ENCODE measurements around the gene MKRN2OS. TPM values are rescaled to one million over a fixed set of nuclear protein-coding genes. Genes with fewer than 3 reads are reported as not detected.

MKRN2OS gene, protein sequence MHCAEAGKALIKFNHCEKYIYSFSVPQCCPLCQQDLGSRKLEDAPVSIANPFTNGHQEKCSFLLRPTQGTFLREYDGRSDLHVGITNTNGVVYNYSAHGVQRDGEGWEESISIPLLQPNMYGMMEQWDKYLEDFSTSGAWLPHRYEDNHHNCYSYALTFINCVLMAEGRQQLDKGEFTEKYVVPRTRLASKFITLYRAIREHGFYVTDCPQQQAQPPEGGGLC
- 1 to 10 TPM in 1 of 2 donors, not detected in 1; 2.3 TPM for total RNA-seq

DNA sequence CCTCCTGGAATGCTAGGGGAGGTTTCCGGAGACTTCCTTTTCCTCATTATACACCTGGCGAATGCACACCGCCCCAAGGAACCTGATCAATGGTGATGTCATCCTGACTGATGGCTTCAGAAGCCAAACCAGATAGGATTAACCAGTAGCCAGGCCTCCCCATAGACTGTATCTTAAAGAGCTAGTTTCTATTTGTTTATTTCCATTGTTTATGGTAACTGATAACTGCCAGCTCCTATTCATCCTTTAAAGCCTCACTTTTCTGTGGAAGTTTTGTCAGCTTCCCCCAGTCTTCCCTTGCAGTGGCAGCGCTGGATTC is at the start of gene MKRN2OS:
Gene MKRN2OS (minus strand): TSS at position 27 of the 319 bp plus-strand sequence. CDS start 35 bp downstream, outside the sequence.
- DNase-seq: peak; percentile 80 to 90 (median 84)
- ATAC-seq: peak; percentile 99
- Histone ChIP-seq H3K27ac (peak within 1 kb of the TSS; percentile 36 to 85 (median 61)), H3K27me3 (no peaks in the 10 kb centered on the region), H3K4me1 (peaks cover 14% of the 10 kb centered on the region), H3K9me3 (no peaks in the 10 kb centered on the region), H3K36me3 (replicated peaks in 1 of 2; ENCODE audit: insufficient read depth in 1 of 2, low read depth in 2 of 2) (peaks cover 0 to 1% of the 10 kb centered on the region in 2 donors), H3K4me3 (peak within 1 kb of the TSS; percentile 32 to 40)
- intact Hi-C loops (cut with DNase I): no loop called here
- TF ChIP-seq, protein P1, sequence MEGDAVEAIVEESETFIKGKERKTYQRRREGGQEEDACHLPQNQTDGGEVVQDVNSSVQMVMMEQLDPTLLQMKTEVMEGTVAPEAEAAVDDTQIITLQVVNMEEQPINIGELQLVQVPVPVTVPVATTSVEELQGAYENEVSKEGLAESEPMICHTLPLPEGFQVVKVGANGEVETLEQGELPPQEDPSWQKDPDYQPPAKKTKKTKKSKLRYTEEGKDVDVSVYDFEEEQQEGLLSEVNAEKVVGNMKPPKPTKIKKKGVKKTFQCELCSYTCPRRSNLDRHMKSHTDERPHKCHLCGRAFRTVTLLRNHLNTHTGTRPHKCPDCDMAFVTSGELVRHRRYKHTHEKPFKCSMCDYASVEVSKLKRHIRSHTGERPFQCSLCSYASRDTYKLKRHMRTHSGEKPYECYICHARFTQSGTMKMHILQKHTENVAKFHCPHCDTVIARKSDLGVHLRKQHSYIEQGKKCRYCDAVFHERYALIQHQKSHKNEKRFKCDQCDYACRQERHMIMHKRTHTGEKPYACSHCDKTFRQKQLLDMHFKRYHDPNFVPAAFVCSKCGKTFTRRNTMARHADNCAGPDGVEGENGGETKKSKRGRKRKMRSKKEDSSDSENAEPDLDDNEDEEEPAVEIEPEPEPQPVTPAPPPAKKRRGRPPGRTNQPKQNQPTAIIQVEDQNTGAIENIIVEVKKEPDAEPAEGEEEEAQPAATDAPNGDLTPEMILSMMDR (IDR thresholded peaks at IDR 0.05): no peak
- TF ChIP-seq POLR2A (IDR thresholded peaks at IDR 0.05): peak in 1 of 3 donors; percentile 40
- WGBS, 2 donors: 14 to 19% methylated on average over 4 of the region's 4 CpGs

DNA sequence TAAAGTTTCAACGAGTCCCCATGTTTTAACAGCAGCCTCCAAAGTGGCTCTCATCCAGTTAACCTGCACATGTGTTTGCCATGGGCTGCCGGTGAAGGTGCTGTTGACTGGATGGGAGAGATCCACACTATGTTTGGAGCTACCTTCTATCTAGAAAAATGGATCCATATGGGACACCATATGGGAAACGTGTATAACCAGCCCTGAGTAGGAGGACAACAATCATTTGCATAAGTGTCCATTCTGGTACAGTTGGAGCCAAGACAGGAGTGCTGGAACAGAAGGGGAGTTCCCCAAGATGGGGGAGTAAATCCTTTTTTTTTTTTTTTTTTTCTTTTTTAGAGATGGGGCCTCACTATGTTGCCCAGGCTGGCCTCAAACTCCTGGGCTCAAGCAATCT is 48.2 kb upstream of the MKRN2OS start:
- DNase-seq: no peak
- H3K9me3 ChIP-seq: no peaks in the 10 kb centered on the region
- 66 to 71% methylated on average over 3 of the region's 3 CpGs for WGBS, 2 donors
- peaks cover 0 to 18% of the 10 kb centered on the region in 2 donors for H3K36me3 ChIP-seq (replicated peaks in 1 of 2; ENCODE audit: insufficient read depth in 1 of 2, low read depth in 2 of 2)
- H3K27ac ChIP-seq: no peak overlapping the region
- no peak for ATAC-seq
- intact Hi-C loops (cut with DNase I): no loop called here
- H3K27me3 ChIP-seq: no peaks in the 10 kb centered on the region
- TF ChIP-seq POLR2A (IDR thresholded peaks at IDR 0.05): no peak
- TF ChIP-seq, protein P1 (IDR thresholded peaks at IDR 0.05): no peak
- H3K4me3 ChIP-seq: no peak overlapping the region
- H3K4me1 ChIP-seq: peaks cover 12% of the 10 kb centered on the region

DNA sequence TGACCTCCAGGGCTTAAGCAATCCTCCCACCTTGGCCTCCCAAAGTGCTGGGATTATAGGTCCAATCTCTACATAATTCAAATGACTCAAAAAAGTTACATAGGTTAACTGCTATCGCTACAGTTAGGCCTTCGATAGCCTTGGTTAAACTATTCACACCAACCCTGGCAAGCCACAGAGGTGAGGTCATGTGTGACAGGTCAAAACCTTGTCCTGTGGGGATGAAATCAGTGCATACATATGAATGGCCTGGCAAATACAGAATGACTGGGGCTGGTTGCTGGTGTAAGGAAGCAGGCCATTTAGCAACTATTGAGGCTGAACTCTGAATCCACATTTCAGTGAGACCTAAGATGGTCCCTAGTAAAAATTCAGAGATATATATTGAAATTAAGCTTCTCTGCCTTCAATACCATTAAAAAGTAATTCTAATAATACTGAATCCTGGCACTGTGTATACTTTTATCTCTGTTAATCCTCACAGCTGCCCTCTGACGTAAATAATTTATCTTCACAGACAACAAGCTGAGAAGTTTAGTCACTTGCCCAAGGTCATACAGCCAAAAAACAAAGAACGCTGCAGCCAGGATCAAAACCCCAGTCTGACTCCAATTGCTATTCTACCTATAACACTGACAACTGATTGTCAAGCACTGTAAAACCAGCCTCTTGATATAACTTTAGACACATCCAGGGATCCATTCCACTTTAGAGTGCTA is 46.9 kb upstream of the MKRN2OS start:
- Histone ChIP-seq H3K27ac (peak overlapping the region in 3 of 4 donors; percentile 1 to 59 (median 55)), H3K9me3 (no peaks in the 10 kb centered on the region), H3K4me1 (peaks cover 12% of the 10 kb centered on the region), H3K36me3 (replicated peaks in 1 of 2; ENCODE audit: insufficient read depth in 1 of 2, low read depth in 2 of 2) (peaks cover 4 to 19% of the 10 kb centered on the region in 2 donors), H3K27me3 (no peaks in the 10 kb centered on the region), H3K4me3 (no peak overlapping the region)
- peak; percentile 54 for ATAC-seq
- 39 to 44% methylated on average over 4 of the region's 4 CpGs for WGBS, 2 donors
- peak in 1 of 4 donors; percentile 36 for DNase-seq
- intact Hi-C loops (cut with DNase I): no loop called here
- TF ChIP-seq, protein P1 (IDR thresholded peaks at IDR 0.05): no peak
- TF ChIP-seq POLR2A (IDR thresholded peaks at IDR 0.05): no peak

DNA sequence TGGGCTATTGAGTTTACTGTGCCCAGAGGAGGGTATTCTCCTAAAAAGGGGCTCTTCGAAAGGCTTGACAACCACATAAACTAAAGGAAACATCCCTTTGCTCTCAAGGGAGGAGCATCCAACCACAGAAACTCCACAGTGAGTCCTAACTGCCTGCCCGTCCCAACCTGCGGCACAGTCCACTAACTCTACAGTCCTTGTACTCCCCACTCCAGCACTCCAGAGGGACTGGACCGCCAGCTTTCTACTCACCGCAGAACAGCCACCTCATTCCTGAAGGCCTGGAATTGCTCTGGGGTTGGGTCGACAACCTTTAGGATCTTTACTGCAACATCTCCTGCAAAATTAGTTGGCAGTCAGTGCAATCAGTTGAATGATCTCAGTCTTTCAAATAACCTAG is 46.2 kb upstream of the MKRN2OS start:
- H3K36me3 ChIP-seq (replicated peaks in 1 of 2; ENCODE audit: insufficient read depth in 1 of 2, low read depth in 2 of 2): peaks cover 4 to 18% of the 10 kb centered on the region in 2 donors
- no peak for DNase-seq
- intact Hi-C loops (cut with DNase I): no loop called here

More for the DNA sequence above, 46.2 kb upstream of the MKRN2OS start:
- Histone ChIP-seq H3K4me1 (peaks cover 12% of the 10 kb centered on the region), H3K27me3 (no peaks in the 10 kb centered on the region), H3K27ac (peak overlapping the region in 1 of 4 donors; percentile 59), H3K4me3 (no peak overlapping the region), H3K9me3 (no peaks in the 10 kb centered on the region)
- no peak for TF ChIP-seq POLR2A (IDR thresholded peaks at IDR 0.05)
- TF ChIP-seq, protein P1 (IDR thresholded peaks at IDR 0.05): no peak
- ATAC-seq: no peak
- 98 to 100% methylated on average over 6 of the region's 6 CpGs for WGBS, 2 donors

Data from body of pancreas (tissue), 4 donors.